CD4-positive, alpha-beta T cell treated with Interleukin-15 for 1 hour (primary cell): ENCODE results near the gene LPAR1.

Experiments used
- DNase-seq: peaks from one replicate; pipeline ENCODE4 v3.0.0-alpha.2; 2020

Gene LPAR1

DNA sequence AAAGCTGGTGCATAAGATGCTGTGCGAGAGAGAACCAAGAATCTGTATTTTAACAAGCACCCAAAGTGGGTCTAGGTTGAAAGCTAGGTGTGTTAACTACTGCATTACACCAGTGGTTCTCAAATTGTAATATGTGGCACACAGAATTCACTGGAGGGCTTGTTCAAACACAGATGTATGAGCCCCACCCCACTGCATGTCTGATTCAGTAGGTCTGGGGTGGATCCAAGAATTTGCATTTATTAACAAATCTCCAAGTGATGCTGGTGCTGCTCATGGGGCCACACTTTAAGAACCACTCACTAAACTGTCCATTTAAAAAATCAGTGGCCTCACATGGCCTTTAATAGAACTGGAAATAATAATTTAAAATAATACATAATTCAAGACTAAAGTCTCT, 40.4 kb downstream of the LPAR1 start:
- no peak for DNase-seq

DNA sequence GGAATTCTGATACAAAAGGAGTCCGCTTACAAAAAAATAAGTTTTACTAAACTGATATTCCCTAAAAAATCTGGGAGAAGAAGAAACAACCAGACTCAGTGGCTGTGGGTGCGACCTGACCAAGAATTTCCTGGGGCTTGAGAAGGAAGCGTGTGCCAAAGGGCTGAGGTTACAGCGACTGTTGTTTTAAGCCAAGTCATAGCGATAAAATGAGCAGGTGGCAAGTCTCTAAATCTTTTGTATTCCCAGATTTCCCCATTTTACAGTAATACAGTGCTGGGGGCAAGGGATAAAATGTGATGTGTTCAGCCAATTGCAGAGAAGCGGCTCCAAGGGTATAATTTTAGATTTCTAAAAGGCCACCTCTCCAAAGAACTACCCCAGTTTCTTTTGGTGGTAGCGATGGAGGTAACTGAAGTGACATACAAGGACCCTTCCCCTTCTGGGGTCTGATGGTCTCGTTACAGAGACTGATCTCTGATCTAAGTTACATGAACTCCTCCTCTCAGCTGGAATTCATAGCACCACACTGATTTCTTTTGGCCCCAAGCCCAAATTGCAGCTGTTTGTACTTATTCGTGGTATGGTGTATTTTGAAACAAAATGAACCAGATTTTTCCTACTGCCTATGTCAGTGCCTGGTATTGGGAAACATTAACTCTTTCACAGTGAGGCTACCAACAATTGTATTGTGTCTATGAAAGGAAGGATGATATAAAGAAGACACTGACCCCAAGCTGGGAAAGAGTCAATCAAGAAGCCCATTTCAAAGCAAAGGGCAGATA, 41.6 kb downstream of the LPAR1 start:
- no peak for DNase-seq

DNA sequence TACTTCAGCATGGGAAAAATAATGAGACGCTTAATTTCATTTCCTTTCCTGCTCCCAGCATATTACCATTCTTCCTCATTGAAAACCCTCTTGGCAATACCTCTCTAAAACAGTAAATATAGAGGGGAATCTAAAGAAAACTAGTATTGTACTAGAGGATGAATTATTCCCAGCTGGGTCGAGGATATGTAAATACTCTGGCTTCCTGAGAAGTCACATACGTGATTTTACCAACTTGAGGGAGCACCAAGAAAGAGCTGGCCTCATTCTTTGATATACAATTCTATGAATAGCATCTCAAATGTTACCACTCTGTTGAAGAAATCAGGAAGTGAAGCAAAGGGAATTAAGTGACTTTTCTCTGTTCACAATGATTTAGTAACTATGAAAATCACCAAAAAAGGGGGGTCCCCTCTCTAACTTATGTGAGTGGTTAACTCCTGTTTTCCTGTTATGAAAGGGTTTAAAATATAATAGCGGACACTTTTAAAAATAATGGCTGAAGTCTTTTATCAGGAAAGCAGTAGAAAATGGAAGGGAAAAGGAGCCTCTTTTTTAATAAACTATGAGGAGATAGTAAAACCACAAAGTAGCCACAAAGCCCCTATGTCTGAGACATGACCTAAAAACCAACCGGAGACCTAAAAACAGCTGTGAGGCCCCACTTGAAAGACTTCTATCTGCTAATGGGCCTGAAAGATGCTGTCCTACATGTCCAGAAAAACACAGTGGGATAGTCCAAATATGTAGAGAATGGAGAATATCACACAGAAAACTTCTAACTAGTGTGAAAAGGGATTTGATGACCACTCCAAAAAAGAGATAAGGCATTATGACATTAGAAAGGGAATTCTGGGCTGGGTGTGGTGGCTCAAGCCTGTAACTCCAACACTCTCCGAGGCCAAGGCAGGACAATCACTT, 42.6 kb downstream of the LPAR1 start:
- no peak for DNase-seq

DNA sequence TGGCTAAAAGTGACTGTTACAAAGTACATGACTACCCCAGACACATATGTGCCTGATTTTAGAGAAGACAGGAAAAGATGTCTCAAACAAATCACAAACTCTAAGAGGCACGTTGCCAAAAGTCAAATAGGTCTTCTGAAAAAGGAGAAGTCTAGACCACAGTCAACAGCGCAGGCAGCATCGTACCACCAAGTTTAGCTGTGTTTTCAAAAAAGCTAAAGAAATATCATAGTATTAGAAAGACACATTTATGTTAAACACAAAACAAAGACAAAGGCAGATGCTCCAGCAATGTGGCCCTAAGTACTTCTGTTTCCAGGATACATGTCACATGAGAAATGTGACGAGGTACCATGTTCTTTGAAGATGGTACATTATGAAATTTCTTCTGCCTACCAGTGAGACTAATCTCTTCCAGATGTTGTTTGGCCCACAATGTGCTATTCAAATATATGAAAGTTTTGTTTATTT, 43.5 kb downstream of the LPAR1 start:
- DNase-seq: no peak

DNA sequence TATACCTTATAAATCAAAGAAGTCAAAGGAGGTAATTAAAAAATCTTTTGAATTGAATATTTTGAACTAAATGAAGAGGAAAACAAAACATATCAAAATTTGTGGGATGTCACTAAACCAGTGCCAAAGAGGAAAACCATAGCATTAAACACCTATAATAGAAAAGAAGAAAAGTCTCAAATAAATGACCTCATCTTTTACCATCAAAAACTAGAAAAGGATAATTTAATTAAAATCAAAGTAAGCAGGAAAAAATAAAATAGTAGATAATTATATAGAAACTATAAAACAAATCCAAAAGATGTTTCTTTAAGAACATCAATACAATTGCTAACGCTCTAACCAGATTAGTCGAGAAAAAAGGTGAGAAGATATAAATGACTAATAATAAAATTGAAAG, 47.8 kb downstream of the LPAR1 start:
- DNase-seq: no peak

DNA sequence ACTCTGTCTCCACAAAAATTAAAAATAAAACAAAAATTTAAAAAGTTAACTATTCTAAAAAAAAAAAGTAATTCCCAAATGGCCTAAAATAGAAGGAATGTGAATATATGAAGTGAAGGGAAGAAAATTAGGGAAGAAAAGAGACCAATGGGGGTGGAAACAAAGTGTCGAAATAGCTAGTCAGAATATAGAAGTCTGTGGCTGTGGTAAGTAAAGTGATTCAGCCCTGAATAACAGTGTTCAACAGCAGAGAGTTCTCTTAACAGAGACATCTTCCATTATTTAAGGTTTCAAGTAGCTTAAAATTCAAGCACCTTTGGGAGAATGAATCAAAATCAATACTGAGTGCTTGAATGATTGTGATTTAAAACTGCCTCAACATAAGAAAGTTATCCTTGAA, 51.7 kb downstream of the LPAR1 start:
- no peak for DNase-seq

DNA sequence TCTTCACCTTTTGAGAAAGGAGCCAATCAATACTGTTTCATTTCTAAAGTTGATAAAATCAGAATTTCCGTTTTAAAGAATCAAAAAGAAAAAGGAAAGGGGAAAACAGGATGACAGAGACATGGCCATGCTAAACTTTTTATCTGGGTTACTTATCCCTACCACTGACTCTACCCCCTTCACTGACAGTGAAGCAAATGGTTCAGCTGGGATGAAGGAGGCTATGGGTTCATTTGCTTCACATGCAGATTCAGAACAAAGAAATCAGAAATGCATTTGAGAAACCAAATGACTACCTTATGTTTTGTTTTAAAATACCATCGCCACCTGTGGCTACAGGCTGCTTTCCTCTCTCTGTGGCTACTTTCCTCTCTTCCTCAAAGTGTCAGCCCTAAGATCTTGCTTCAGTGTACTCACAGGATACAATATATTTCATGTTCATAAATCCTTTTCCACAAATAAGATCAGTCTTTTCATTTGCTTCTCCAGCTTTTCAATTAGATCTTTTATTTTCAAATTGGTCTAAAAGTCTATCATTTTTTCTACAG, 53.3 kb downstream of the LPAR1 start:
- DNase-seq: no peak

DNA sequence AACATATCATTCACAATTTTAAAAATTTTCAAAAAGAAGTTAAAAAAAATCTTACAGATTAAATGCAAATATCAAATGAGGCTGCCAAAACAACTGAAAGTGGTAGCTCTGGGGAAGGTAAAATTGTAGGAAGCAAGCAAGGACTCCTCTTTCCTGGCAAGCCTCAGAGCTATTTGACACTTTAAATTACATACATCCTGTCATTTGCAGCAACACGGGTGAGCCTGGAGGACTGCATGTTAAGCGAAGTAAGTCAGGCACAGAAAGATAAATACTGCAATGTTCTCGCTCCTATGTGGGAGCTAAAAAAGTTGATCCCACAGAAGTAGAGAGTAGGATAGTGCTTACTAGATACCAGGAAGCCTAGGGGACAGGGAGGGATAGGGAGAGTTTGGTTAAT, 58.0 kb downstream of the LPAR1 start:
- DNase-seq: no peak

DNA sequence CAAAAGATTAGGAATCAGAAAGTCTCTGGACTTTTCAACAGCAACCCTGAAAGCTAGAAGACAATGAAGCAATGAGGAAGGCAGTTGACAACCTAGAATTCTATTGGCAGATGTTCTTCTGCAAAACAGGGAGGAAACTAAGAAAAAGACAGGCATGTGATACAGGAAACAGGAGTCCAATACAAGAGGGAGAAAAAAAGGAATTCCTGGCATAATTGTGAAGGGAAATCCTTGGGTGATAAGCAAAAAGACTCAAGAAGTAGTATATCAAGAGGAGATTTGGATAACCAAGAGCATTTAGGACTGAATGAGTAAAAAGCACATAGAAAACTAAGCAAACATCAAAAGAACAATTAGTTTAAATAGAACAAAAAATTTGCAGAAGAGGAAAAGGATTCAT, 58.6 kb downstream of the LPAR1 start:
- DNase-seq: no peak

DNA sequence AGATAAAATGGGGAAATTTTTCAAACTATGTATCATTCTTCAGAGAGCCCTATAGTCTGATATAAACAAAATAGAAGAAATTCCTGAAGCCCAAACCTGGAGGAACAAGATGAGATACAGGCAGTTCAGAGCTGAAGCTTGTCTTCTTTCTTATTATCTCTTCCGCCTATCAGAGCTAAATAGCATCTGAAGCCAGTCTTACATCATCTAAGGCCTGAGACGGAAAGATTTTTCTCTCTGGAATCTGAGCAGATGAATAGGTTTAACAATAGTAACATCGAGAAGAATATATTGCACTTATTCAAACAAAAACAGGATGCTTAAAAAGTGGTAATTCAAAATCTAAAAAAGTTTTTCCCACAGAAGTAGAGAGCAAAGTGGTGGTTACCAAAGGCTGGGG, 59.8 kb downstream of the LPAR1 start:
- DNase-seq: no peak

DNA sequence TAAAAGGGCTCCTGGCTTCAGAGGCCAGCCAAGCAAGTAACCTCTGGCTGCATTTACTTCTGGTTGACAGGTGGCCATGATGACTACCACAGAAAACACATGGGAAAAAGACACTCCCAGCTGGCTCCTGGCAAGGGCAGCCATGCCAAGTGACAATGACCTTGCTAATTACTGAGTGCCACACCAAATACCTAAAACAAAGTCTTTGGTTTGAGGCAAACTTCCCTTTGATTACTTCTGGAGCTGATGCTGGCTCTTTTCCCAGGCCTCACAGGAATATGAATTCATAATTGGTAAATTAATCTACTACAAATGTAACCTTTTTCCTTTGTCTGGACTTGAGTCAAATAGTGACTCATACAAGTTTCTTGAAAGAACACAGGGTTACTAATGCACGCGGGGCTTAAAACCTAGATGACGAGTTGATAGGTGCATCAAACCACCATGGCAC, 61.0 kb downstream of the LPAR1 start:
- no peak for DNase-seq

DNA sequence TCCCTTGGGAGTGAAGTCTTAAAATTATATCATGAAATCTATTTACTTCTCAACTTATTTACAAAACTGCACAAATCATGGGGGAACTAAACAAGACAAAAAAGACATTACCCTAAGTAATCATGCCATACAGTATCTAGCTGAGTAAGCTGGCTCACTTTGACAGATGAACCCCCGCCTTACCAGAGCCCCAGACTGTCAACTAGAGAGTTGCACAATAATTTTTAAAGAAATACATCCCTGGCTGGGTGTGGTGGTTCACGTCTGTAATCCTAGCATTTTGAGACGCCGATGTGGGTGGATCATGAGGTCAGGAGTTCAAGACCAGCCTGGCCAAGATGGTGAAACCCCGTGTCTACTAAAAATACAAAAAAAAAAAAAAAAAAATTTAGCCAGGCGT, 62.3 kb downstream of the LPAR1 start:
- DNase-seq: no peak

DNA sequence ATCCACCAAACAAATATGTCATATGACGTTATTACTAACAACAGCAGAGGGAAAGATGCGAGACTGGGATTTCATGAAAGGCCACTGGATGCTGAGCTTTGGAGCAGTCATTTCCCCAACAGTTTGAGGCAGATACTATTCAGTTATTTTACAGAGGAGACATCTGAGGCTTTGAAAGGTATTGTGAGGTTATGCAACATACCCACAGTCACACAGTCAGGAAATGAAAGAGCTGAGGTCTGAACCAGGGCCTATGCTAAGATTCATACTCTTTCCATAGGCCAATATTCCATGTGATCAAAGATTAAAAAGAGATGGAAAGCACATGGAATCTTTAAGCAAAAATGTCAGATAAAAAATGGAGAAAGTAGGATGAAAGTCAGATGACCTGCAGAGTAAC, 63.0 kb downstream of the LPAR1 start:
- no peak for DNase-seq

DNA sequence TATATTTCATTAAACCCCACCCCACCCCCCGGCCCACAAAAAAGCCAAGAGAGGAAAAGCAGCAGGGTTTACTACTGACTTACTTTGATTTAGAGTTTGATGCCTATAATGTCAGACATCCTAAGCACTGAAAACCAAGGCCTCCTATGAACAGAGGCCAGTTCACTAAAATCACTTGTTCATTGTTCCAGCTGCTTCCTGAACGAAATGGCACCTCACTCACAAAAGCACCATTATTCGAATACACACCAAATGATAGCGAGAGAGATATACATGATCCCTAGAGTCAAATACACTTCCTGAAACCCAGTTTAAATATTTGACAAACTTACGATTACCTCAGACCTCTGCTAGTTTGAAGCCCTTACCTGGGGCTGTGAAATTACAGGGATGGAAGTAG, 66.6 kb downstream of the LPAR1 start:
- no peak for DNase-seq

DNA sequence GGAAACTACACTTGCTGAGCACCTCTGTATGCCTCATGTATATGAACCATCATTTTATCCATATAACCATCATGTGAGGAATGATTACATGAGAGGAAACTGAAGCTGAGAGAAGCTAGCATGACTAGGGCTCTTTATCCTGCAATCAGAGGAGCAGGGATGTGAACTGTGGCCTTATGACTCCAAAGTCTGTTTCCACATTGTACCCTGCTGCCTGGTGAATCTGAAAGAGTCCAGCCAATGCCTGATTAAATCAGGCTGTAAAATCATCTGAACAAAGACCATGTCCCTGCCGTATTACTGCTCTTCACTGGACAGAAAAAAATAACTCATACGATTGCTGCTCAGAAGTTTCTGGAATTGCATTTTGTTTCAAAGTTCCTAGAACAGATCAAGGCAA, 67.0 kb downstream of the LPAR1 start:
- DNase-seq: no peak

DNA sequence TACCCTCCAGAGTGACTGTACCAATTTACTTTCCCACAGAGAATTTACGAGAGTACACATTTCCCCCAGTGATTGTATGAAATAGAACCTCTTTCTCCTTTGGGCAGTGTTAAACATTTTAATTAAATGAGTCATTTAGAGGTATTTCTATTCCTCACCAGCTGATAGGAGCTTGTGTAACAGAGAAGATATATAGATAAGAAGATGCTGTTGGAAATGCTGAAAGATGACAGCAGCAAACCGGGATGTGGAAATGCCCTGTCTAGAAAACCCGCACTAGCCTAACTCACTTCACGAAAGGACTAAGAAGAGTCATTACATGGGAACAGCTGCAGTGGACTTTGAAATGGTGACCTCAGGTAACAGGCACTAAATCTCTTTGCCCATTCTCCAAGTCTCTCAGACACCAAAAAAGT, 68.3 kb downstream of the LPAR1 start:
- no peak for DNase-seq

DNA sequence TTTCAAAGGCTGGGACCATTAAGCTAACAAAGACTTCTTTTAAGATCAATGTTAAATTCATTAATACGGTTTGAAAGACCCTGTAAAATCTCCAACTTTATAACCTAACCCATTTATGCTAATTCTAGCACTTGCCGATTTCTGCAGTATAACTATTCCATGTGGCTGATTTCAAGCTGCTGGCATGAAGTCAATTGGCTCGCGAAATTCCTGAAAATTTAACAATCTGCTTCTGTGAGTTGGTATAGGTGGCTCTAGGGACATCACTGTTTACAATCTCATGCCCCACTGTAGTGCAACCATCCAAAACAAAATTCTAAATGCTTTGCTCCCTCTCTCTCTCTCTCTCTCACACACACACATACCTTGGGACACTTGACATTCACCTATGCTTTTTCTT, 70.2 kb downstream of the LPAR1 start:
- DNase-seq: no peak

DNA sequence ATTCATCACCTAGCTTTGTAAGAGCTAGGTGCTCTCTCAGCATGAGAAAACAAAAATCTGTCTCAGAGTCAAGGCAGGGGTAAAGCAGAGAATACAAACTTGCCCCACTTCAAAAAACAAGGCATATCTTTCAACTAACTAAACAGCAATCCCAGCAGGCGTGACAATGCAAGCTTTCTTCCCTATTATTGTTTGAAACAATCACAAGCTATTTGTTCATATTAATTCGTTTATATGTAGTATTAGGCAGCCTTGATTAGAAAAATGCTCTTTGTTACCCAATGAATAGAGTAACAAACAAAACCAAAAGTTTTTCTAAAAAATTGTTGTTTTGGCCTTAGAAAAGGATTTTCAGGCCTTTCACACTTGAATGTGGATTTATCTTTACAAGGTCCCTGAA, 71.1 kb downstream of the LPAR1 start:
- no peak for DNase-seq

DNA sequence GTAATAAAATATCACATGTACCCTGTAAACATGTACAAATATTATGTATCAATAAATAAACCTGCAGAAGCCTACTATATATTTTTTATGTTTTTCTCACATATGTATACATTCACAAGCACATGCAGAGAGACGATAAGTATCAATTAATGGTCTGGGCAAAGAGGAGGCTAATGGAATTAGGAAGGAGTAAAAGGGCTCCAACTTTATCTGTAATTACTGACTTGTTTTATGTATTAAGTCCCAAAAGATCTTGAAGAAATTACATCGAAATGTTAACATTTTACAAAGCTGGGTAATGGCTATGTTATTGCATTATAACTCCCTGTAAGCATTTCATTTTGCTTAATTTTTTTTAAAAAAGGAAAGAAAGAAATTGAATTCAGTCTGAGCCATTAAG, 78.0 kb downstream of the LPAR1 start:
- no peak for DNase-seq

DNA sequence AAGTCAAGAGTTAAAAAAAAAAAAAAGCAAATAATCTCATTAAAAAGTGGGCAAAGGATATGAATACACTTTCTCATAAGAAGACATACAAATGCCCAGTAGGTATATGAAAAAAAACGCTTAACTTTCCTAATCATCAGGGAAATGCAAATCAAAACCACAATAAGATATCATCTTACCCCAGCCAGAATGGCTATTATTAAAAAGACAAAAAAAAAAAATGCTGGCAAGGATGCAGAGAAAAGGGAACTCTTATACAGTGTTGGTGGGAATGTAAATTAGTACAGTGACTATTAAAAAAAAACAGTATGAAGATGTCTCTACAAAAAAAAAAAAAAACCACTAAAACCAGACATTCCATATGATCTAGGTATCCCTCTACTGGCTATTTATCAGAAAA, 79.4 kb downstream of the LPAR1 start:
- no peak for DNase-seq

DNA sequence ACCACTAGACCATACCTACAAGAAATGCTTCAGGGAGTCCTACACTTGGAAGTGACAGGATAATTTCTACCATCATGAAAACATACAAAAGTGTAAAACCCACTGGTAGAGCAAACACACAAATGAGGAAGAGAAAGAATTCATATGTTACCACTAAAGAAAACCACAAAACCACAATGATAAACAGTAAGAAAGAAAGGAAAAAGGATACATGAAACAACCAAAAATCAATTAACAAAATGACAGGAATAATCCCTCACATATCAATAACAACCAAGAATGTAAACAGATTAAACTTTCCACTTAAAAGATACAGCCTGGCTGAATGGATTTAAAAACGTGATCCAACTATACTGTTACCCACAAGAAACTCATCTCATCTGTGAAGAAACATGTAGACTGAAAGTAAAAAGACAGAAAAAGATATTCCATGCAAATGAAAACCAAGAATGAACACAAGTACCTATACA, 83.4 kb downstream of the LPAR1 start:
- DNase-seq: no peak

DNA sequence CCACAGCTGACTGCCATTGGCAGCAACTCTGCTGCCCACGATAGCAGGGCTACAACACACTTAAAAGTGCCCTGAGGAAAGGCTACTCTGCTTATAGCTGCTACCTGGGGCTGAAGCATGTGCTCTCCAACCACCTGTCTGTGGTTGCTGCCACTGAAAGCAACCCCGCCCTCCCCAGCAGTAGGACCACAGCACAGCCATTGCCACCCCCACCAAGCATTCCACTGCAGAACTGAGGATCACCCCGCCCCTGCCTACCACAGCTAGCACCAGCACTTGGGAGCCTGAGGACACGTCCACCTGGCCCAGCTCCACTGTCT, 85.8 kb downstream of the LPAR1 start:
- DNase-seq: no peak

DNA sequence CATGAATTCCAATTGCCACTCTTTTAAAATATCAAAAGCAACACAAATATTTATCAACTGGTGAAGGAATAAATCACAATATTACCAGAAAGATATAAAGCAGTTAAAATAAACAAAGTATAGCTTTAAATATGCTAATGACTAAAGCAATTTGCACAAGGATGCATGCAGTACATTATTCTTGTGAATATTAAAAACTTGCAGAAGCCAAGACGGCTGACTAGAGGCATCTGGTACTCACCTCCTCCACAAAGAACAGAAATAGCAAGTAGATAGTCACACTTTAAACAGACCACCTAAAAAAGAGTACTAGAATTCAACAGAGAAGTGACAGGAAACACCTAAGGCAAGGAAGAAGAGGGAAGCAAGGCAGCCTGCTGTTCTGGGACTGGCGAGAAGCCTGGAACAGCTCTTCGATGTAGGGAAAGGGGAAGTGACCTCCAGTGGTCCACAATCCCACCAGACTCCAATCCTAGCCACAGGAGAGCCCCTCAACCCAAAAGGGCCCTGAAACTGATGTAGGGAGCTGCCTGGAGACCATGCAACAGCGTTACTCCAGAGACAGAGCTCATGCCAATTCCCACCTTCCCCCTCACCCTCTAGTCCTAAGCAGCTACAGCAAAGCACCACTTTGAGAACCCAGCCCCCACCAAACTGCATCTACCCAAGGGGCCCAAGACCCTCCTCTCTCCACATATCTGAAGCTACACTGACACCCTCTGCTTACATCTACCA, 86.3 kb downstream of the LPAR1 start:
- no peak for DNase-seq
